A673 (cell line): ENCODE measurements around the gene OR2Y1.
"Not testable (repeated sequence)": the region's sequence is repeated elsewhere in the genome, so short reads cannot be mapped to it uniquely, and the experiment has no call there.

ENCODE experiments used
- EZH2 ChIP-seq: fragments of 200-600 bp; sonication (generic); IDR thresholded peaks from 2 replicates; pipeline ENCODE4 v1.6.1; 2017; ENCODE audit warnings: borderline replicate concordance, low read depth, mild to moderate bottlenecking, mixed read lengths, antibody characterized with exemption, low read length; ENCODE audit not compliant: poor library complexity, severe bottlenecking
- TF ChIP-seq, protein P1 (sequence below): fragments of 300-800, 200-600 bp; sonication (generic); conservative IDR thresholded peaks from 2 replicates; pipeline ENCODE4 v1.5.1; 2017; ENCODE audit warnings: low read depth, mild to moderate bottlenecking, antibody characterized with exemption, low read length, moderate library complexity, mixed read lengths

DNA sequence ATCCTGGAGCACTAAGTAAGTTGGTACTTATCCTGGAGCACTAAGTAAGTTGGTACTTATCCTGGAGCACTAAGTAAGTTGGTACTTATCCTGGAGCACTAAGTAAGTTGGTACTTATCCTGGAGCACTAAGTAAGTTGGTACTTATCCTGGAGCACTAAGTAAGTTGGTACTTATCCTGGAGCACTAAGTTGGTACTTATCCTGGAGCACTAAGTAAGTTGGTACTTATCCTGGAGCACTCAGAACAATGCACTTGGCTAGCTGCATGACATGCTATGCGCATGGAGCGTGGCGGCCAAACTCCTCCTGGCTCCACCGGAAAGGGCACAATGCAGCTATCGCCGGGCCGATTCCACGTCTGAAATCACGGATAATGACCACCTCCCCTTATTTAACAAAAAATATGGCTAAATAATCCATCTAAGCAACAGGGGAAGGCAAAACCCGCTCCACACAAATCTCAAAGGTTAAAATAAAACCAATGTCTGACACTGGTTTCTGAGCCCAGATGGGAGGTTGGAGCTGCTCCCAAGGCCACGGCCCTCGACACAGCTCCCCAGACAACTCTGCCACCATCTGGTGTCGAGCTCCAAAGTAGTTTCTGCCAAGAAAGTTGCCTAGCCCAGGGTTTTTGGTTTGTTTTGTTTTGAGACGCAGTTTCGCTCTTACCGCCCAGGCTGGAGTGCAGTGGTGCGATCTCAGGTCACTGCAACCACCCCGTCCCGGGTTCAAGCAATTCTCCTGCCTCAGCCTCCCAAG is 49.0 kb upstream of the OR2Y1 start:
- TF ChIP-seq, protein P1, sequence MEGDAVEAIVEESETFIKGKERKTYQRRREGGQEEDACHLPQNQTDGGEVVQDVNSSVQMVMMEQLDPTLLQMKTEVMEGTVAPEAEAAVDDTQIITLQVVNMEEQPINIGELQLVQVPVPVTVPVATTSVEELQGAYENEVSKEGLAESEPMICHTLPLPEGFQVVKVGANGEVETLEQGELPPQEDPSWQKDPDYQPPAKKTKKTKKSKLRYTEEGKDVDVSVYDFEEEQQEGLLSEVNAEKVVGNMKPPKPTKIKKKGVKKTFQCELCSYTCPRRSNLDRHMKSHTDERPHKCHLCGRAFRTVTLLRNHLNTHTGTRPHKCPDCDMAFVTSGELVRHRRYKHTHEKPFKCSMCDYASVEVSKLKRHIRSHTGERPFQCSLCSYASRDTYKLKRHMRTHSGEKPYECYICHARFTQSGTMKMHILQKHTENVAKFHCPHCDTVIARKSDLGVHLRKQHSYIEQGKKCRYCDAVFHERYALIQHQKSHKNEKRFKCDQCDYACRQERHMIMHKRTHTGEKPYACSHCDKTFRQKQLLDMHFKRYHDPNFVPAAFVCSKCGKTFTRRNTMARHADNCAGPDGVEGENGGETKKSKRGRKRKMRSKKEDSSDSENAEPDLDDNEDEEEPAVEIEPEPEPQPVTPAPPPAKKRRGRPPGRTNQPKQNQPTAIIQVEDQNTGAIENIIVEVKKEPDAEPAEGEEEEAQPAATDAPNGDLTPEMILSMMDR = not testable (repeated sequence)
- not testable (repeated sequence) for TF ChIP-seq EZH2
